HEK293 (cell line): ENCODE measurements around the gene HSPG2.

Experiments used
- CTCF ChIA-PET: fragments of 350-600 bp; formaldehyde crosslinking; extraction: SDS; loops from one replicate; lab custom pipeline; 2021; ENCODE audit warnings: antibody characterized with exemption; lab: Yijun Ruan, JAX
- POLR2A ChIA-PET: fragments of 300-600 bp; formaldehyde crosslinking; extraction: SDS; loops from one replicate; lab custom pipeline; 2020; ENCODE audit warnings: antibody characterized with exemption, inconsistent platforms; lab: Yijun Ruan, JAX
- H3K27ac ChIP-seq: fragments of 200-500 bp; sonication (Bioruptor generic); 2 replicates; pipeline ENCODE4 v1.5.1; 2014; ENCODE audit warnings: low read depth, low read length, control low read depth, inconsistent platforms; ENCODE audit errors: extremely low read depth
- H3K36me3 ChIP-seq, 2 experiments: fragments of 200-500 bp in 1 of 2; sonication (Bioruptor generic) in 1 of 2; 1 replicate in 1 of 2; 2 replicates in 1 of 2; pipeline ENCODE4 v1.5.1; 2014 to 2017; ENCODE audit warnings: inconsistent platforms in 2 of 2, low read length in 2 of 2; ENCODE audit not compliant: control insufficient read depth in 2 of 2, insufficient read depth in 1 of 2
- H3K4me1 ChIP-seq: fragments of 200-500 bp; sonication (Bioruptor generic); 2 replicates; pipeline ENCODE4 v1.5.1; 2014; ENCODE audit warnings: mild to moderate bottlenecking, low read length, inconsistent platforms; ENCODE audit not compliant: control insufficient read depth, insufficient read depth
- H3K4me3 ChIP-seq: 2 replicates; pipeline ENCODE4 v1.5.1; 2011; ENCODE audit warnings: low read depth, mild to moderate bottlenecking, control low read depth, low read length, moderate library complexity
- H3K9me3 ChIP-seq: fragments of 200-500 bp; sonication (Bioruptor generic); 2 replicates; pipeline ENCODE4 v1.5.1; 2014; ENCODE audit warnings: low read depth, low read length, inconsistent platforms; ENCODE audit not compliant: control insufficient read depth, insufficient read depth
- ELK4 ChIP-seq: IDR thresholded peaks from 2 replicates; pipeline ENCODE4 v1.6.1; 2011; ENCODE audit warnings: mild to moderate bottlenecking, low read depth, low read length, borderline replicate concordance
- KLF1 ChIP-seq: fragments of 450-650 bp; formaldehyde crosslinking; IDR thresholded peaks from 2 replicates; pipeline ENCODE4 v1.5.1; 2016; ENCODE audit warnings: missing biosample characterization, missing genetic modification characterization
- KLF9 ChIP-seq: fragments of 450-650 bp; formaldehyde crosslinking; IDR thresholded peaks from 2 replicates; pipeline ENCODE4 v1.5.1; 2016; ENCODE audit warnings: missing biosample characterization, missing genetic modification characterization, low read depth
- PBX3 ChIP-seq: sonication (generic); formaldehyde crosslinking; IDR thresholded peaks from 2 replicates; pipeline ENCODE4 v1.8.1; 2022; ENCODE audit warnings: mild to moderate bottlenecking, moderate library complexity, missing genetic modification reagents
- SCRT1 ChIP-seq: fragments of 450-650 bp; formaldehyde crosslinking; IDR thresholded peaks from 2 replicates; pipeline ENCODE4 v1.5.1; 2016; ENCODE audit warnings: missing biosample characterization, missing genetic modification characterization, borderline replicate concordance
- SCRT2 ChIP-seq: fragments of 450-650 bp; formaldehyde crosslinking; IDR thresholded peaks from 2 replicates; pipeline ENCODE4 v1.5.1; 2016; ENCODE audit warnings: missing biosample characterization, missing genetic modification characterization
- SETDB1 ChIP-seq: IDR thresholded peaks from one replicate; pipeline ENCODE4 v1.6.1; 2017; ENCODE audit warnings: mild to moderate bottlenecking, low read length, moderate library complexity, mixed read lengths; ENCODE audit not compliant: insufficient read length
- TRIM28 ChIP-seq: IDR thresholded peaks from 2 replicates; pipeline ENCODE4 v1.6.1; 2011; ENCODE audit warnings: low read length, control low read depth, borderline replicate concordance
- WT1 ChIP-seq: fragments of 450-650 bp; formaldehyde crosslinking; IDR thresholded peaks from 2 replicates; pipeline ENCODE4 v1.5.1; 2016; ENCODE audit warnings: missing biosample characterization, missing genetic modification characterization
- ZFP41 ChIP-seq: fragments of 450-650 bp; formaldehyde crosslinking; IDR thresholded peaks from 2 replicates; pipeline ENCODE4 v1.5.1; 2016; ENCODE audit warnings: missing biosample characterization, missing genetic modification characterization, borderline replicate concordance
- ZNF121 ChIP-seq: fragments of 450-650 bp; formaldehyde crosslinking; IDR thresholded peaks from 2 replicates; pipeline ENCODE4 v1.5.1; 2016; ENCODE audit warnings: missing biosample characterization, missing genetic modification characterization
- ZNF169 ChIP-seq: fragments of 450-650 bp; formaldehyde crosslinking; IDR thresholded peaks from 2 replicates; pipeline ENCODE4 v1.5.1; 2016; ENCODE audit warnings: missing biosample characterization, missing genetic modification characterization
- ZNF23 ChIP-seq: fragments of 450-650 bp; formaldehyde crosslinking; IDR thresholded peaks from 2 replicates; pipeline ENCODE4 v1.5.1; 2016; ENCODE audit warnings: missing biosample characterization, missing genetic modification characterization, borderline replicate concordance
- ZNF341 ChIP-seq: fragments of 450-650 bp; formaldehyde crosslinking; IDR thresholded peaks from 2 replicates; pipeline ENCODE4; 2016; ENCODE audit warnings: low read depth, missing biosample characterization, missing genetic modification characterization
- ZNF362 ChIP-seq: fragments of 450-650 bp; formaldehyde crosslinking; IDR thresholded peaks from 2 replicates; pipeline ENCODE4 v1.5.1; 2016; ENCODE audit warnings: missing biosample characterization, missing genetic modification characterization
- ZNF488 ChIP-seq: fragments of 450-650 bp; formaldehyde crosslinking; IDR thresholded peaks from 2 replicates; pipeline ENCODE4 v1.5.1; 2016; ENCODE audit warnings: missing biosample characterization, missing genetic modification characterization
- ZNF514 ChIP-seq: fragments of 450-650 bp; formaldehyde crosslinking; IDR thresholded peaks from 2 replicates; pipeline ENCODE4 v1.5.1; 2016; ENCODE audit warnings: missing biosample characterization, missing genetic modification characterization
- ZNF518A ChIP-seq: fragments of 450-650 bp; formaldehyde crosslinking; conservative IDR thresholded peaks from 2 replicates; pipeline ENCODE4 v1.5.1; 2016; ENCODE audit warnings: low read depth, missing biosample characterization, missing genetic modification characterization
- ZNF530 ChIP-seq: fragments of 450-650 bp; formaldehyde crosslinking; IDR thresholded peaks from 2 replicates; pipeline ENCODE4 v1.5.1; 2016; ENCODE audit warnings: low read depth, missing biosample characterization, missing genetic modification characterization
- ZNF692 ChIP-seq: fragments of 450-650 bp; formaldehyde crosslinking; IDR thresholded peaks from 2 replicates; pipeline ENCODE4 v1.5.1; 2016; ENCODE audit warnings: missing biosample characterization, missing genetic modification characterization
- ZNF777 ChIP-seq: fragments of 450-650 bp; formaldehyde crosslinking; IDR thresholded peaks from 2 replicates; pipeline ENCODE4 v1.5.1; 2017; ENCODE audit warnings: missing biosample characterization, missing genetic modification characterization, borderline replicate concordance
- ZNF791 ChIP-seq: fragments of 450-650 bp; formaldehyde crosslinking; IDR thresholded peaks from 2 replicates; pipeline ENCODE4 v1.5.1; 2016; ENCODE audit warnings: missing biosample characterization, missing genetic modification characterization
- ZNF792 ChIP-seq: fragments of 450-650 bp; formaldehyde crosslinking; IDR thresholded peaks from 2 replicates; pipeline ENCODE4 v1.5.1; 2016; ENCODE audit warnings: missing biosample characterization, missing genetic modification characterization

The HSPG2 gene

GRCh38 chr1:21834094-21834493 lies 103.0 kb downstream of the HSPG2 start:
- POLR2A ChIA-PET: no interaction called here
- TF ChIP-seq WT1 (tag by site-specific recombination): no peak
- no peak for TF ChIP-seq ZNF362 (tag by site-specific recombination)
- TF ChIP-seq ZNF488: no peak
- peak; percentile 75 for TF ChIP-seq SETDB1
- peak; percentile 87; the same call in 1 of the 2 replicates for TF ChIP-seq TRIM28
- no peak for TF ChIP-seq ZNF791
- TF ChIP-seq KLF1: no peak
- TF ChIP-seq SCRT2 (tag by site-specific recombination): peak; percentile 54; the same call in 1 of the 2 replicates
- TF ChIP-seq, all 188 proteins: peak for 3
- Histone ChIP-seq H3K9me3 (no peaks in the 10 kb centered on the region), H3K4me1 (no peaks in the 10 kb centered on the region), H3K4me3 (no peak overlapping the region), H3K36me3 (peaks cover 0 to 73% of the 10 kb centered on the region in 2 experiments; a peak in 2 of 3 replicates), H3K27ac (no peak overlapping the region)
- CTCF ChIA-PET: no interaction called here

GRCh38 chr1:21833392-21833976 lies 103.6 kb downstream of the HSPG2 start:
- Histone ChIP-seq H3K27ac (no peak overlapping the region), H3K9me3 (no peaks in the 10 kb centered on the region), H3K4me1 (no peaks in the 10 kb centered on the region), H3K36me3 (peaks cover 0 to 73% of the 10 kb centered on the region in 2 experiments; a peak in 2 of 3 replicates), H3K4me3 (no peak overlapping the region)
- ChIA-PET CTCF (no interaction called here), POLR2A (no interaction called here)
- no peak for TF ChIP-seq ZNF777 (tag by site-specific recombination)
- TF ChIP-seq PBX3 (CRISPR knock-in tag): no peak
- no peak for TF ChIP-seq ZNF169 (tag by site-specific recombination)
- TF ChIP-seq ELK4: no peak
- TF ChIP-seq ZNF518A (tag by site-specific recombination): no peak
- no peak for TF ChIP-seq ZNF23 (tag by site-specific recombination)
- no peak for TF ChIP-seq SCRT1 (tag by site-specific recombination)
- TF ChIP-seq KLF9 (tag by site-specific recombination): no peak
- TF ChIP-seq ZFP41: no peak
- TF ChIP-seq ZNF530 (tag by site-specific recombination): no peak
- TF ChIP-seq ZNF121: no peak
- TF ChIP-seq ZNF792: no peak
- TF ChIP-seq ZNF514 (tag by site-specific recombination): no peak
- TF ChIP-seq ZNF341 (tag by site-specific recombination): no peak
- TF ChIP-seq ZNF692 (tag by site-specific recombination): no peak
